ENCODE results near the gene TEDDM1.

DNA sequence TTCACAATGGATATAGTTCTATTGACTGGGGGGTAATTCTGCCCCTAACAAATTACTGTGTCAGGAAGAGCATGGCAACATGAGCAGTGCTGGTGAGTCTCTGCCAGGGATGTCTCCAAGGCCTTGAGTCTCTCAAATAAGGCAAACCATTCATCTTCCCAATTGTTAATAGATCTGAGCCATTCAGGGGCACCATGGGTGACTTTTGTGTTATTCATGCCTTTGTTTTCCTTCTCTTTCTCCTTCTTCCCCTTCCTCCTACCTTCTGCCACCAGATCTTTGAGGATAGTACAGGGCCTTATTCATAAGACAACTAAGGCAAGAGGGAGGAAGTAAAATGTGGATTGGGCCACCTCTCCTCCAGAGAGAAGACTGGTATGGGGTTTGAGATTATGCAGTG lies 49.6 kb upstream of the TEDDM1 start, which contains the start of gene RGSL1:
- no peak for TF ChIP-seq POLR2A (IDR thresholded peaks at IDR 0.05)
- TF ChIP-seq, protein P1, sequence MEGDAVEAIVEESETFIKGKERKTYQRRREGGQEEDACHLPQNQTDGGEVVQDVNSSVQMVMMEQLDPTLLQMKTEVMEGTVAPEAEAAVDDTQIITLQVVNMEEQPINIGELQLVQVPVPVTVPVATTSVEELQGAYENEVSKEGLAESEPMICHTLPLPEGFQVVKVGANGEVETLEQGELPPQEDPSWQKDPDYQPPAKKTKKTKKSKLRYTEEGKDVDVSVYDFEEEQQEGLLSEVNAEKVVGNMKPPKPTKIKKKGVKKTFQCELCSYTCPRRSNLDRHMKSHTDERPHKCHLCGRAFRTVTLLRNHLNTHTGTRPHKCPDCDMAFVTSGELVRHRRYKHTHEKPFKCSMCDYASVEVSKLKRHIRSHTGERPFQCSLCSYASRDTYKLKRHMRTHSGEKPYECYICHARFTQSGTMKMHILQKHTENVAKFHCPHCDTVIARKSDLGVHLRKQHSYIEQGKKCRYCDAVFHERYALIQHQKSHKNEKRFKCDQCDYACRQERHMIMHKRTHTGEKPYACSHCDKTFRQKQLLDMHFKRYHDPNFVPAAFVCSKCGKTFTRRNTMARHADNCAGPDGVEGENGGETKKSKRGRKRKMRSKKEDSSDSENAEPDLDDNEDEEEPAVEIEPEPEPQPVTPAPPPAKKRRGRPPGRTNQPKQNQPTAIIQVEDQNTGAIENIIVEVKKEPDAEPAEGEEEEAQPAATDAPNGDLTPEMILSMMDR (IDR thresholded peaks at IDR 0.05) = no peak
